B cell (primary cell): ENCODE data around the gene RAB11FIP3.

Source experiments
- EZH2 ChIP-seq: IDR thresholded peaks from 2 replicates; pipeline ENCODE4 v1.6.1; 2012; ENCODE audit warnings: borderline replicate concordance, low read depth, mild to moderate bottlenecking, moderate library complexity, low read length; ENCODE audit not compliant: insufficient read depth, poor library complexity, severe bottlenecking
- TF ChIP-seq, protein P1 (sequence below): fragments of 200-600 bp; IDR thresholded peaks from one replicate; pipeline ENCODE4 v1.8.0; 2022; ENCODE audit warnings: antibody characterized with exemption, mild to moderate bottlenecking

DNA sequence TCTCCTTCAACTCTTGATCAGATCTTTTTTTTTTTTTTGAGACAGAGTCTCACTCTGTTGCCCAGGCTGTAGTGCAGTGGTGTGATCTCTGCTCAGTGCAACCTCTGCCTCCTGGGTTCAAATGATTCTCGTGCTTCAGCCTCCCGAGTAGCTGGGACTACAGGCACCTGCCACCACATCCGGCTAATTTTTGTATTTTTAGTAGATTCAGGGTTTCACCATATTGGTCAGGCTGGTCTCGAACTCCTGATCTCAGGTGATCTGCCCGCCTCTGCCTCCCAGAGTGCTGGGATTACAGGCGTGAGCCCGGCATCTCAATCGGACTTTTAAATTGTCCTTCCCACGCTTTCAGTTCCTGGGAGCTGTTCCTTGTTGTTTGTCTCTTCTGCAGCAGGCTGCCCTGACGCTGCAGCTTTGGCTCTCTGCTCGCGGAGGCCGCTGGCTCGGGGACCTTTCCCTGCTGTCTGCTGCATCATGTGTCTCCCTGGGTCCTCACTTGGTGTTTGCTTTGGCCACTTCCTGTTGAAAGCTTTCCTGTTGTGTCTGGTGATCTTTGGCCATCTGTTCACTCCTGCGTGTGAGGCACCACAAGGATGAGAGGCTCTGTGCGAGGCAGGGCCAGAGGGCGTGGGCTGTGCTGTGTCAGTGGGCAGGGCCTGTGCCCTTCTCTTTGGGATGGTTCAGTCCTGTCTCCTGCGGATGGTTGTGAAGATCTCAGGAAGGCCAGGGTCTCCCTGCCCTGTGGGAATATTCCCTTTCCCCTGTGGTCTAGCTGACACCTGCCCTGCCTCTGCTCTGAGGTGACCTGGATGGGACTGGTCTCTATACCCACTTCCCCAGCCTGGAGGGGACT lies 83.7 kb downstream of the RAB11FIP3 start:
- TF ChIP-seq, protein P1, sequence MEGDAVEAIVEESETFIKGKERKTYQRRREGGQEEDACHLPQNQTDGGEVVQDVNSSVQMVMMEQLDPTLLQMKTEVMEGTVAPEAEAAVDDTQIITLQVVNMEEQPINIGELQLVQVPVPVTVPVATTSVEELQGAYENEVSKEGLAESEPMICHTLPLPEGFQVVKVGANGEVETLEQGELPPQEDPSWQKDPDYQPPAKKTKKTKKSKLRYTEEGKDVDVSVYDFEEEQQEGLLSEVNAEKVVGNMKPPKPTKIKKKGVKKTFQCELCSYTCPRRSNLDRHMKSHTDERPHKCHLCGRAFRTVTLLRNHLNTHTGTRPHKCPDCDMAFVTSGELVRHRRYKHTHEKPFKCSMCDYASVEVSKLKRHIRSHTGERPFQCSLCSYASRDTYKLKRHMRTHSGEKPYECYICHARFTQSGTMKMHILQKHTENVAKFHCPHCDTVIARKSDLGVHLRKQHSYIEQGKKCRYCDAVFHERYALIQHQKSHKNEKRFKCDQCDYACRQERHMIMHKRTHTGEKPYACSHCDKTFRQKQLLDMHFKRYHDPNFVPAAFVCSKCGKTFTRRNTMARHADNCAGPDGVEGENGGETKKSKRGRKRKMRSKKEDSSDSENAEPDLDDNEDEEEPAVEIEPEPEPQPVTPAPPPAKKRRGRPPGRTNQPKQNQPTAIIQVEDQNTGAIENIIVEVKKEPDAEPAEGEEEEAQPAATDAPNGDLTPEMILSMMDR: no peak
- no peak for TF ChIP-seq EZH2
